Stimulated activated memory B cell treated with anti-CD40 and anti-IgM and Interleukin-4, amounts not matched to agents 10 μg/mL and 1 μg/mL and 100 μg/mL, for 72 hours (primary cell): Measurements from ENCODE around the gene CGB1.
"Not testable (repeated sequence)": the region's sequence is repeated elsewhere in the genome, so short reads cannot be mapped to it uniquely, and the experiment has no call there.

ENCODE experiments used
- ATAC-seq: fragments of 150-1000 bp; cut with Tn5 transposase; 2 replicates; pipeline ENCODE4 v1.10.0; 2021
- H3K27ac Mint-ChIP-seq: one replicate; pipeline ENCODE4 v1.8.0; 2022; ENCODE audit warnings: mild to moderate bottlenecking, mixed read lengths
- H3K27me3 Mint-ChIP-seq: one replicate; pipeline ENCODE4 v1.8.0; 2022; ENCODE audit warnings: mixed read lengths
- H3K36me3 Mint-ChIP-seq: one replicate; pipeline ENCODE4 v1.8.0; 2022; ENCODE audit warnings: mixed read lengths
- H3K4me1 Mint-ChIP-seq: one replicate; pipeline ENCODE4 v1.8.0; 2022; ENCODE audit warnings: mixed read lengths
- H3K4me3 Mint-ChIP-seq: one replicate; pipeline ENCODE4 v1.8.0; 2022; ENCODE audit warnings: mild to moderate bottlenecking, moderate library complexity, mixed read lengths
- H3K9me3 Mint-ChIP-seq: one replicate; pipeline ENCODE4 v1.8.0; 2022; ENCODE audit warnings: mixed read lengths

The CGB1 gene

GRCh38 chr19:49018388-49019241 lies 18.1 kb downstream of the CGB1 start:
- H3K9me3 Mint-ChIP-seq, H3K27me3 Mint-ChIP-seq, ATAC-seq: not testable (repeated sequence)
- H3K36me3 Mint-ChIP-seq: peaks cover 14% of the 10 kb centered on the region
- peak overlapping the region; percentile 78 for H3K4me3 Mint-ChIP-seq
- peak overlapping the region; percentile 61 for H3K27ac Mint-ChIP-seq
- H3K4me1 Mint-ChIP-seq: peaks cover 30% of the 10 kb centered on the region

GRCh38 chr19:49017666-49018351 lies 18.9 kb downstream of the CGB1 start:
- peak; percentile 84 for ATAC-seq

GRCh38 chr19:49017041-49017665 lies 19.5 kb downstream of the CGB1 start, which contains the start of gene LHB:
Gene LHB, minus strand, starts transcription at chr19:49017091. Its CDS starts 10 bp downstream, at chr19:49017081.
- Mint-ChIP-seq H3K36me3 (peaks cover 17% of the 10 kb centered on the region), H3K9me3 (no peaks in the 10 kb centered on the region), H3K4me1 (peaks cover 30% of the 10 kb centered on the region), H3K27me3 (no peaks in the 10 kb centered on the region), H3K4me3 (peak within 1 kb of the TSS; percentile 78), H3K27ac (no peak within 1 kb of the TSS)
- ATAC-seq: no peak

More at GRCh38 chr19:49017666-49018351, 18.9 kb downstream of the CGB1 start:
- Mint-ChIP-seq H3K27ac (no peak overlapping the region), H3K9me3 (no peaks in the 10 kb centered on the region), H3K4me1 (peaks cover 30% of the 10 kb centered on the region), H3K4me3 (peak overlapping the region; percentile 78), H3K36me3 (peaks cover 17% of the 10 kb centered on the region), H3K27me3 (no peaks in the 10 kb centered on the region)

GRCh38 chr19:49016067-49016839 lies 20.4 kb downstream of the CGB1 start:
- Mint-ChIP-seq H3K27ac (no peak overlapping the region), H3K4me3 (no peak overlapping the region), H3K9me3 (no peaks in the 10 kb centered on the region), H3K36me3 (peaks cover 21% of the 10 kb centered on the region), H3K27me3 (no peaks in the 10 kb centered on the region), H3K4me1 (peaks cover 26% of the 10 kb centered on the region)
- no peak for ATAC-seq

DNA sequence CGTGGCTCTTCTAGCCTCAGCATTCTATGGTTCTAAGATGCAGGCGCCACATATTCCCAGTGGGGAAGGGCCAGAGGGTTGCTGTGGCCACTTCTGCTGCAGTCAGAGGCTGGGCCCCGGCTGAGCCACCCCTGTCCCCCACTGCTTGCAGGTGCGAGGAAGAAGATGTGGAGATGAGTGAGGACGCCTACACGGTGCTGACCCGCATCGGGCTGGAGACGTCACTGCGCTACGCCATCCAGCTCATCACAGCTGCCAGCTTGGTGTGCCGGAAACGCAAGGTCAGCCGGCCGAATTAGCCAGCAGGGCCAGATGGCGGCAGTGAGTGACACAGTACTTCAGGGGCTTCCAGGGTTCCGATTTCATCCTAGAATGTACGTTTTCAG lies 21.8 kb downstream of the CGB1 start:
- Mint-ChIP-seq H3K36me3 (peaks cover 35% of the 10 kb centered on the region), H3K27me3 (no peaks in the 10 kb centered on the region), H3K4me3 (no peak overlapping the region), H3K4me1 (peaks cover 13% of the 10 kb centered on the region), H3K9me3 (no peaks in the 10 kb centered on the region), H3K27ac (no peak overlapping the region)
- ATAC-seq: no peak

- no peak for ATAC-seq
- H3K9me3 Mint-ChIP-seq: no peaks in the 10 kb centered on the region
- H3K27me3 Mint-ChIP-seq: no peaks in the 10 kb centered on the region
- no peak overlapping the region for H3K4me3 Mint-ChIP-seq
- peaks cover 10% of the 10 kb centered on the region for H3K4me1 Mint-ChIP-seq
- no peak overlapping the region for H3K27ac Mint-ChIP-seq
- peaks cover 40% of the 10 kb centered on the region for H3K36me3 Mint-ChIP-seq
Measured at GRCh38 chr19:49014123-49014869, 22.4 kb downstream of the CGB1 start.

DNA sequence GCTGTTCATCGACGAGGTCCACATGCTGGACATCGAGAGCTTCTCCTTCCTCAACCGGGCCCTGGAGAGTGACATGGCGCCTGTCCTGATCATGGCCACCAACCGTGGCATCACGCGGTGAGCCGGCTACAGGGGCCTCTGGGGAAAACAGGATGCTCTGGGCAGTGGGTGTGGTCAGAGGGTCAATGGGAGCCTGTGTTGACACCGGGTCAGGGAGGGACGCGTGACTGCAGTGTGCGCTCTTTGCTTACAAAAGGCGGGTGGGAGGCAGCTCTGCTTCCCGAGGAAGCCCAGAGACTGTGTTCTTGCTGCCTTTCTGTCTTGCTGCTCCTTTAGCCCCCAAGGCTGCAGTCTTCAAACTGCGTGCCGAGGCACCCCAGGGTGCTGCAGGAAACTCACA lies 25.5 kb downstream of the CGB1 start:
- no peak for ATAC-seq
- no peaks in the 10 kb centered on the region for H3K27me3 Mint-ChIP-seq
- no peaks in the 10 kb centered on the region for H3K9me3 Mint-ChIP-seq
- peaks cover 50% of the 10 kb centered on the region for H3K36me3 Mint-ChIP-seq
- no peak overlapping the region for H3K27ac Mint-ChIP-seq
- no peaks in the 10 kb centered on the region for H3K4me1 Mint-ChIP-seq
- no peak overlapping the region for H3K4me3 Mint-ChIP-seq

GRCh38 chr19:49010453-49010852 lies 26.2 kb downstream of the CGB1 start:
- Mint-ChIP-seq H3K27me3 (no peaks in the 10 kb centered on the region), H3K27ac (no peak overlapping the region), H3K36me3 (peaks cover 50% of the 10 kb centered on the region), H3K4me3 (no peak overlapping the region), H3K9me3 (no peaks in the 10 kb centered on the region), H3K4me1 (no peaks in the 10 kb centered on the region)
- no peak for ATAC-seq

GRCh38 chr19:49009828-49010227 lies 26.9 kb downstream of the CGB1 start:
- Mint-ChIP-seq H3K4me3 (no peak overlapping the region), H3K9me3 (no peaks in the 10 kb centered on the region), H3K27ac (no peak overlapping the region), H3K4me1 (no peaks in the 10 kb centered on the region), H3K27me3 (no peaks in the 10 kb centered on the region), H3K36me3 (peaks cover 50% of the 10 kb centered on the region)
- no peak for ATAC-seq

DNA sequence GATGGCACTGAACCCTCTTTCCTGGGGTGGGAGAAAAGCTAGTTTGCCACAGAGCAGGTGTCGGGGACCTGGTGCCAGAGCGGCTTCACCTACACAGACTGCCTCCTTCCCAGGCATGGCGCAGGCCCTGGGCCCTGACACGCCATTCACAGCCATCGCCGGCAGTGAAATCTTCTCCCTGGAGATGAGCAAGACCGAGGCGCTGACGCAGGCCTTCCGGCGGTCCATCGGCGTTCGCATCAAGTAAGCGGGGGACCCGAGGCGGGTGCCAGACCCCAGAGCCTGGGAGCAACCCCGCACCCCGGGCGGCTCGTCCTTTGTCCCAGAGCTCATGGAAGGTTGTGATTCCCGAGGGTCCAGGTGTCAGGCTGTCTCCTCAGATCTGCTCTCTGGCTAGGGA lies 29.8 kb downstream of the CGB1 start:
- Mint-ChIP-seq H3K27ac (no peak overlapping the region), H3K9me3 (no peaks in the 10 kb centered on the region), H3K4me1 (no peaks in the 10 kb centered on the region), H3K27me3 (no peaks in the 10 kb centered on the region), H3K4me3 (no peak overlapping the region), H3K36me3 (peaks cover 70% of the 10 kb centered on the region)
- no peak for ATAC-seq

DNA sequence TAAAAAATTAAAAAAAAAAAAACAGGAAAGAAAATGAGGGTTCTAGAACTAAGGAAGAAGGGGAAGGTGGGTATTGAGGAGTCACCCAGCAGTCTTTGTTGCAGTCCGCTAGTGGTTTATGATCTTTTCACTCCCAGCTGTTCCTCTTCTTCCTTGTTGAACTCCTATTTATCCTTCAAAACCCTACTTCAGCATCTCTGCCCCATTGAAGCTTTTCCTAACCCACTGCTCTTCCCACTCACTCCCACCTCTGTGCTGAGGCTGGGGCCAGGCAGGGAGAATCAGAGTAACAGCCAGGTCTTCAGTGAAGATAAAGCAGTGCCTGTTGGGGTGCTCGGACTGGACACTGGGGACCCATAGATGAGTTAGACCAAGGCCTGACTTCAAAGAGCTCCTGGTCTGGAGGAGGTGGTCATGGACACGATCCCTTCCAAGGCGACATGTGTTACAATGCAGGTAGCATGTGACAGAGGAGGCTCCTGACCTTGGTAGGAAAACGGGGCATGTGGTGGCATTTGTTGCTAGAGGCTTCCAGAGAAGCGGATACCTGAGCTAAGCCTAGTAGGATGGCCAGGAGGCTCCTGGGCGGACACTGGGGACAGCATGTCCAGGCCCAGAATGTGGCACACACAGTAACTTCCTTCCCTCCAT lies 31.6 kb downstream of the CGB1 start:
- H3K4me3 Mint-ChIP-seq: no peak overlapping the region
- peaks cover 55% of the 10 kb centered on the region for H3K36me3 Mint-ChIP-seq
- no peak for ATAC-seq
- H3K9me3 Mint-ChIP-seq: no peaks in the 10 kb centered on the region
- H3K27ac Mint-ChIP-seq: no peak overlapping the region
- peaks cover under 1% of the 10 kb centered on the region for H3K4me1 Mint-ChIP-seq
- H3K27me3 Mint-ChIP-seq: no peaks in the 10 kb centered on the region

DNA sequence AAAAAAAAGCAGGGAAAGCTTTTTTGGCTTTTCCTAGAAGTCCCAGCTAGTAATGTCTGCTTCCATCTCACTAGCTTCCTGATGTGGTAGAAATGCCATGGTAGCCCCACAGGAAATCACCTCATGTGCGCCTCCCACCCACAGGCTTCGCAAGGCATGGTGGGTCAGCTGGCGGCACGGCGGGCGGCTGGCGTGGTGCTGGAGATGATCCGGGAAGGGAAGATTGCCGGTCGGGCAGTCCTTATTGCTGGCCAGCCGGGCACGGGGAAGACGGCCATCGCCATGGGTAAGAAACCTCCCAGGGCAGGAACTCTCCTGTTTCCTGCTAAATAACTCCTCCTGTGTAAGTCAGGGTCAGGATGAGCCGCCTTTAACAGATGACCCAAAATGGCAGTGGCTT lies 32.6 kb downstream of the CGB1 start:
- Mint-ChIP-seq H3K36me3 (peaks cover 57% of the 10 kb centered on the region), H3K27ac (no peak overlapping the region), H3K4me3 (no peak overlapping the region), H3K27me3 (no peaks in the 10 kb centered on the region), H3K9me3 (no peaks in the 10 kb centered on the region), H3K4me1 (peaks cover 9% of the 10 kb centered on the region)
- ATAC-seq: no peak

- Mint-ChIP-seq H3K9me3 (no peaks in the 10 kb centered on the region), H3K4me1 (peaks cover 32% of the 10 kb centered on the region), H3K27me3 (no peaks in the 10 kb centered on the region), H3K36me3 (peaks cover 46% of the 10 kb centered on the region), H3K27ac (no peak overlapping the region), H3K4me3 (no peak overlapping the region)
- peak; percentile 80 for ATAC-seq
Measured at GRCh38 chr19:48999481-49000325, 37.0 kb downstream of the CGB1 start.
